ENCODE data around the gene PACSIN1. TPM values are rescaled to one million over a fixed set of nuclear protein-coding genes. Genes with fewer than 3 reads are reported as not detected.

Gene PACSIN1
- total and polyA plus RNA-seq, 10 of the 15 experiments (the other 5 are each of a cell fraction or from before 2014, with no cell fraction given) = 0.50 to 9.4 (median 2.8) TPM

DNA sequence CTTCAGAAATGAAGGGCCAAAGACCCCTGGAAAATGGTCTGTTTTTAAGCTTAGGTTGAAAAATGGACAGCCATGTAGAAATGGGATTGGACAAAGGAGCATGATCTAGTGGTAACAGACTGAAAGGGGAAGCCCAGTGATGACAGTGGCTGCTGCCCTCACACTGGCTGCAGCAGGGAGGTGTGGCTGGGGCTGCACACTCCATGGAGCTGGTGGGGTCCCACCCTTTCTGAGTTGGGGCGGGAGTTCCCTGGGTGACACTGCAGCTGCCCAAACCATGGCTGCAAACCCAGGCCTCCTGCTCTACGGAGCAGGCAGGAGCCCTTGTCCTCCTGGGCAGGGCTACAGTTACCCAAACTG lies 8.5 kb upstream of the PACSIN1 start:
- Histone ChIP-seq H3K36me3 (ENCODE audit: control insufficient read depth in 2 of 2, insufficient read depth in 2 of 2, low read length in 1 of 2) (no peaks in the 10 kb centered on the region), H2AFZ (ENCODE audit: control insufficient read depth, low read depth, low read length) (no peak overlapping the region), H3K4me3 (no peak overlapping the region), H3K9me3 (replicated peaks; ENCODE audit: control insufficient read depth, insufficient read depth, low read length) (no peaks in the 10 kb centered on the region), H3K27ac (ENCODE audit: control insufficient read depth, insufficient read depth) (no peak overlapping the region), H3K27me3 (replicated peaks in 1 of 2; ENCODE audit: control insufficient read depth in 2 of 2, insufficient read depth in 2 of 2, low read length in 1 of 2) (no peaks in the 10 kb centered on the region), H3K4me2 (ENCODE audit: control insufficient read depth, insufficient read depth) (no peak overlapping the region), H3K4me1 (ENCODE audit: control insufficient read depth, insufficient read depth, low read length) (no peaks in the 10 kb centered on the region; the same call in 1 of the 2 replicates), H3K79me2 (ENCODE audit: control insufficient read depth, insufficient read depth, low read length) (no peaks in the 10 kb centered on the region), H4K20me1 (ENCODE audit: control insufficient read depth, insufficient read depth) (no peaks in the 10 kb centered on the region), H3K9ac (ENCODE audit: control insufficient read depth, insufficient read depth, low read length) (no peak overlapping the region)
- FAIRE-seq (no peak), DNase-seq (ENCODE audit: low read depth, low spot score) (no peak), ATAC-seq (peak; percentile 73)
- ChIA-PET POLR2A (interaction anchor here (0.5 to 1.8 kb wide), 2 partner anchors 10 to 115 kb away, joined by 4 to 6 read pairs; no protein-coding TSS in a partner anchor), CTCF (interaction anchor here (1.0 to 8.7 kb wide), 3 partner anchors 152 to 334 kb away, joined by 3 to 198 read pairs (median 4); no protein-coding TSS in a partner anchor), SMC1A (ENCODE audit: uncharacterized antibody, unreplicated experiment) (interaction anchor here (0.6 to 1.8 kb wide), 7 partner anchors 11 to 681 kb away, joined by 3 to 4 read pairs (median 3); partner anchors contain the start of gene RPS10), RAD21 (ENCODE audit: unreplicated experiment) (interaction anchor here (1.2 to 4.7 kb wide), 3 partner anchors 10 to 152 kb away, joined by 3 to 99 read pairs (median 6); no protein-coding TSS in a partner anchor)
- in situ Hi-C loops (cut with MboI) = loop anchor here (5.0 to 10.0 kb wide), 2 partner anchors 150 to 677 kb away; no protein-coding TSS in a partner anchor
- intact Hi-C loops (cut with micrococcal nuclease; ENCODE audit: unreplicated experiment) = no loop called here
- WGBS (ENCODE audit: insufficient coverage, insufficient replicate concordance, low lambda C conversion rate, missing lambda C conversion rate) = 0% methylated on average over 2 of the region's 2 CpGs
- peak; percentile 10; the same call in 1 of the 2 replicates for TF ChIP-seq SPI1 (IDR thresholded peaks at IDR 0.05; ENCODE audit: borderline replicate concordance, insufficient read depth, low read depth, low read length)
- TF ChIP-seq, protein P1, sequence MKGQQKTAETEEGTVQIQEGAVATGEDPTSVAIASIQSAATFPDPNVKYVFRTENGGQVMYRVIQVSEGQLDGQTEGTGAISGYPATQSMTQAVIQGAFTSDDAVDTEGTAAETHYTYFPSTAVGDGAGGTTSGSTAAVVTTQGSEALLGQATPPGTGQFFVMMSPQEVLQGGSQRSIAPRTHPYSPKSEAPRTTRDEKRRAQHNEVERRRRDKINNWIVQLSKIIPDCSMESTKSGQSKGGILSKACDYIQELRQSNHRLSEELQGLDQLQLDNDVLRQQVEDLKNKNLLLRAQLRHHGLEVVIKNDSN (IDR thresholded peaks at IDR 0.05; ENCODE audit: borderline replicate concordance, extremely low read length, insufficient read depth, low read depth, low read length) = no peak
- no TSS peak for BruUV-seq (replicated peaks)

All from GM12878 (cell line).